Muscle layer of colon (tissue), 2 donors: ENCODE results near the gene GAREM1.
"Not testable (repeated sequence)": the region's sequence is repeated elsewhere in the genome, so short reads cannot be mapped to it uniquely, and the experiment has no call there.

Experiments used
- H3K27ac ChIP-seq: one replicate; pipeline ENCODE4 v1.7.0; 2013; ENCODE audit warnings: low read depth, mild to moderate bottlenecking, low read length, moderate library complexity
- H3K27me3 ChIP-seq, 2 donors: one replicate each; pipeline ENCODE4 v1.7.0; 2013; ENCODE audit warnings: low read length in 2 of 2, mild to moderate bottlenecking in 2 of 2; ENCODE audit not compliant: insufficient read depth in 2 of 2, control insufficient read depth in 1 of 2
- H3K36me3 ChIP-seq: one replicate; pipeline ENCODE4 v1.7.0; 2013; ENCODE audit warnings: mild to moderate bottlenecking, low read length; ENCODE audit not compliant: insufficient read depth
- H3K4me1 ChIP-seq: one replicate; pipeline ENCODE4 v1.7.0; 2013; ENCODE audit warnings: mild to moderate bottlenecking, low read length; ENCODE audit not compliant: insufficient read depth
- H3K4me3 ChIP-seq, 2 donors: one replicate each; pipeline ENCODE4 v1.7.0; 2013; ENCODE audit warnings: low read length in 2 of 2, low read depth in 1 of 2, mild to moderate bottlenecking in 1 of 2, moderate library complexity in 1 of 2
- H3K9ac ChIP-seq: one replicate; pipeline ENCODE4 v1.7.0; 2013; ENCODE audit warnings: low read length
- H3K9me3 ChIP-seq: one replicate; pipeline ENCODE4 v1.7.0; 2013; ENCODE audit warnings: mild to moderate bottlenecking, low read length
- donor health status: abdominal sarcoma.
- donor health status: Adenocarcinoma of cecum.

GAREM1 gene

DNA sequence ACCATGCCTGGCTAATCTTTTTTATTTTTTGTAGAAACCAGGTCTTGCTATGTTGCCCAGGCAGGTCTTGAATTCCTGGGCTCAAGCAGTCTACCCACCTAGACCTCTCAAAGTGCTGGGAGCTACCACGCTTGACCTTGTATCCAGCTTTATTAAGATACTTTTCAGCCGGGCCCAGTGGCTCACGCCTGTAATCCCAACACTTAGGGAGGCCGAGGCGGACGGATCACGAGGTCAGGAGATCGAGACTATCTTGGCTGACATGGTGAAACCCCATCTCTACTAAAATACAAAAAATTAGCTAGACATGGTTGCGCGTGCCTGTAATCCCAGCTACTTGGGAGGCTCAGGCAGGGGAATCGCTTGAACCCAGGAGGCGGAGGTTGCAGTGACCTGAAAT lies 4.4 kb upstream of the GAREM1 start:
- not testable (repeated sequence) for H3K4me1 ChIP-seq, H3K4me3 ChIP-seq, H3K27me3 ChIP-seq, H3K9me3 ChIP-seq, H3K27ac ChIP-seq, H3K9ac ChIP-seq, H3K36me3 ChIP-seq

DNA sequence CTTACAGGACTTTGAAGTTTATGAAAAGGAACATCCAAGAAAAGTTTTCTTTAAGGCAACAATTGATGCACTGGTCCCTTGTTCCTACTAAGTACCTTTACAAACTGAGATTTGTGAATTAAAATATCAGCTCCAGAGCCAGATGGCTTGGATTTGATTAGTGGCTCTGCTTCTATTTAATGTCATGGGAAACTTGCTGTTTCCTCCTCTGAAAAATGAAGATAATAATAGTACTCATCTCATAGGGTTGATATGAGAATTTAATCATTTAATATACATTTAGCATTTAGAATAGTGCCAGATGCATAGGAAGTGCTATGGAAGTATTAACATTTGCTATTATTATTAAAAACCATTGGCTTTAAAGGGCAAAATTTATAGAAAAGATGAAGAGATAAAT lies 2.6 kb upstream of the GAREM1 start:
- Histone ChIP-seq H3K4me3 (no peak overlapping the region), H3K9me3 (no peaks in the 10 kb centered on the region), H3K9ac (no peak overlapping the region), H3K27ac (no peak overlapping the region), H3K36me3 (no peaks in the 10 kb centered on the region), H3K4me1 (peaks cover 10% of the 10 kb centered on the region), H3K27me3 (no peaks in the 10 kb centered on the region)

DNA sequence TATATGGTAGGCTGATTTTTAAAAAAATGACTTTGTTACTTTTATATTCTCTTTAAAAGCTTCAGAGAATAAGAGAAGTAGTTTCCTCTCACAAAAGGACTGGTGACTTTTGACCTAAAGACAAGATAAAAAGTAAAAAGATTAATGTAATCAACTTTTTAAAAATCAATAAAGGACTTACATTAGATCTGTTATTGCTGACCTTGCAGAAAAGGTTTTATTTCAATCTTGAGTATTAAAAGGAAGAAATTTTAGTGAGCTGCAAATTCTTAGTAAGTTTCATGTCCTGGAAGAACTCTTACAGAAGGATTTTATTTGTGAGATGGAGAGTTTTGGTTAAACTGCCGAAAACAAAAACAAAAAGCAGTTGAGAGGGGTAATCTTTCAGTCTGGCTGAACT lies 2.2 kb upstream of the GAREM1 start:
- no peaks in the 10 kb centered on the region for H3K27me3 ChIP-seq
- H3K9me3 ChIP-seq: no peaks in the 10 kb centered on the region
- no peak overlapping the region for H3K27ac ChIP-seq
- no peak overlapping the region for H3K4me3 ChIP-seq
- H3K4me1 ChIP-seq: peaks cover 11% of the 10 kb centered on the region
- no peaks in the 10 kb centered on the region for H3K36me3 ChIP-seq
- H3K9ac ChIP-seq: no peak overlapping the region

DNA sequence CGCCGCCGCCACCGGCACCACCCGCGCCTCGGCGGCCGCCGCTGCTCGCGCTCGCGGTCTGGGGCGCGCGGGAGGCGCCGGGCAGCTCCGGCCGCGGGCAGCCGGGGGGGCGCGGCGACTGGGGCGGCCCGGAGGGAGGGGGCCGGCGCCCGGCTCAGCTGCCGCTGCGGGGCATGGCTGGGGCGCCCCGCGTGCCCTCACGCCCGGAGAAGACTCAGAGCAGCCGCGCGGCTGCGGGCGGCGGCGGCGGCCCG lies 295 bp downstream of the GAREM1 start:
- Histone ChIP-seq H3K27me3 (no peaks in the 10 kb centered on the region), H3K9me3 (no peaks in the 10 kb centered on the region), H3K9ac (no peak overlapping the region), H3K27ac (peak overlapping the region; percentile 84), H3K36me3 (no peaks in the 10 kb centered on the region), H3K4me1 (peaks cover 11% of the 10 kb centered on the region), H3K4me3 (peak overlapping the region; percentile 58 to 63)

DNA sequence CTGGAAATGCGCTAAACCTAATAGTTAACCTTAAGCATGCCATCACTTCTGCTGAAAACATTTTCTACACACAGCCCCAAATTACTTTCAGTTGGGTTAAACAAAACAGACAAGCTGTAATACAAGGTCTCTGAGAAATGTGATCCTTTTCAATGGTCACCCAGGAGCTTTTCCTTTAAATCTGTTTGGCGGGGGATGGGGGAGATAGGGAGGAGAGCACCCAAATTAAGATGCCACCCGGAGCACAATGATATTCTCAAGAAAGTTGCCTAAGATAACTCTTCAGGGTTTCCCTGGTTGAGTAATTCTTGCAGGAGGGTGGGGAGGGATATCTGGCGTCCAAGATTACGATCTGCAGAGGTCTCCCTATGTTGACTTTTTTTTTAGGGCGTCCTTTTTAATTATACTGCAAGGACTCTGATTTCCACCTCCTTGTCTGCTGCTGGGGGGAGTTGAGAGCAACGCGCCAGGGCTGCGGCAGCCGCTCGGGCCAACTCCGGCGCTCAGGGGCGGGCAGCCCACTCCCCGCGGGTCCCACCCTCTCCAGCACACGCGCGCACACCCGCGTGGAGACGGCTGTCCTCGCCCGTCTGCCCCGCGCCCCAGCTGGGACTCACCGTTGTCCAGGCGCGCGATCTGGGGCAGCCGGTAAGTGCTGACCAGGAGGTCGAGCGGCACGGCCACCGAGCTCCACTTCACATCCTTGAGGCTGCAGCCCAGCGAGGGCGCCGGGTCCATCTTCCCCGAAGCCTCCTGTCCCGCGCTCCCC lies 807 bp downstream of the GAREM1 start:
- peak overlapping the region; percentile 58 to 63 for H3K4me3 ChIP-seq
- no peaks in the 10 kb centered on the region for H3K27me3 ChIP-seq
- peaks cover 11% of the 10 kb centered on the region for H3K4me1 ChIP-seq
- no peaks in the 10 kb centered on the region for H3K36me3 ChIP-seq
- H3K27ac ChIP-seq: peak overlapping the region; percentile 84
- H3K9ac ChIP-seq: peak overlapping the region; percentile 41
- no peaks in the 10 kb centered on the region for H3K9me3 ChIP-seq

DNA sequence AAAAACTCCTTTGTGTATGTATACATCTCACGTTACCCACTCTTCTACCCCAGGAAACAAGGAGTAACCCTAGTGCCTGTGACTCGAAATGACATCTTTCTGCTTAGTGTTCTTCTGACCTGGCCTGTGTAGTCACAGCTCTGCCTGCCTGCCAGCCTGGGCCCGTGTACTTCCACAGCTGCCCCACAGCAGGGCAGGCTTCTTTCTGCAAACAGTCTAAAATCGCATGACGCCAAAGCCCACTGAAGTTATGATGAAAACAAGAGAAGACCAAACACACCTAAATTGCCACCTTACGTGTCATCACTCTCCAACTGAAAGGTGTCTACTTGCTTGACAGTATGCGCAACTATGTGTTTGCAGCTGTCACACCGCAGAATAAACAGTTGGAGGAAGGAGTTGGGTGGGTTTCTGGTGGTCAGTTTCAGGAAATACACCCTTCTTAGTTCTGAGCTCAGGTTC lies 1.5 kb downstream of the GAREM1 start:
- Histone ChIP-seq H3K36me3 (no peaks in the 10 kb centered on the region), H3K4me3 (peak overlapping the region; percentile 58 to 63), H3K9me3 (no peaks in the 10 kb centered on the region), H3K27ac (peak overlapping the region; percentile 84), H3K4me1 (peaks cover 11% of the 10 kb centered on the region), H3K27me3 (no peaks in the 10 kb centered on the region), H3K9ac (peak overlapping the region; percentile 41)

DNA sequence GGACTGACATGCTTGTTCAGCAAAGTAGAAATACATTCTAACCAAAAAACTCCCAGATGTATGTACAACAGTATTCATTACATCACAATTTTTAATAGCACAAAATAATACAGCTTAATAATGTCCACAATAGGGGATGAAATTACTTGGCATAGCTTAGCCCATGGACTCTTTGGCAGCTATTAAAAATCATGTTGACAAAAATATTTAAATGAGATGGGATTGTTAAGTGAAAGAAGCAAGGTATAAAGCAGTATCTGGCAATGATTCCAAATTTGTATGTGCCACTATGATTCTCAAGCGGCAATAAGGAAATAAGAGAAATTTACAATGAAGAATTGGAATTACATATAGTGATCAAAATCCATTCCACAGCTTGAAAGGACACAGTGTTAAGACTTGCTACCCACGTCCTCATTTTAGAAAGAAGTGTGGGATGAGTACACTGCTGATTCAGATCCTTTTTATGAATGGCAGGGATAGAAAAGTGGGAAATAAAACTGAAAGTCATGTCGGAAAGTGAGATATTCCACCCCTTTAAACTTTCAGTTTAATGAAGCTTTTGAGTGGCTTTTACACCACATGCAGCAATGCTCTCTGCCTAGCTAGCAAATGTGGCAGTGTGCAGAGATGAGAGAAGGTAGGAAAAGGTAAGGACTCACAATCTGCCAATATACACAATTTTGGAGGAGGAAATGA lies 2.4 kb downstream of the GAREM1 start:
- H3K36me3 ChIP-seq: no peaks in the 10 kb centered on the region
- no peak overlapping the region for H3K9ac ChIP-seq
- H3K27ac ChIP-seq: no peak overlapping the region
- peak overlapping the region in 1 of 2 donors; percentile 63 for H3K4me3 ChIP-seq
- H3K9me3 ChIP-seq: no peaks in the 10 kb centered on the region
- H3K27me3 ChIP-seq: no peaks in the 10 kb centered on the region
- H3K4me1 ChIP-seq: peaks cover 11% of the 10 kb centered on the region

DNA sequence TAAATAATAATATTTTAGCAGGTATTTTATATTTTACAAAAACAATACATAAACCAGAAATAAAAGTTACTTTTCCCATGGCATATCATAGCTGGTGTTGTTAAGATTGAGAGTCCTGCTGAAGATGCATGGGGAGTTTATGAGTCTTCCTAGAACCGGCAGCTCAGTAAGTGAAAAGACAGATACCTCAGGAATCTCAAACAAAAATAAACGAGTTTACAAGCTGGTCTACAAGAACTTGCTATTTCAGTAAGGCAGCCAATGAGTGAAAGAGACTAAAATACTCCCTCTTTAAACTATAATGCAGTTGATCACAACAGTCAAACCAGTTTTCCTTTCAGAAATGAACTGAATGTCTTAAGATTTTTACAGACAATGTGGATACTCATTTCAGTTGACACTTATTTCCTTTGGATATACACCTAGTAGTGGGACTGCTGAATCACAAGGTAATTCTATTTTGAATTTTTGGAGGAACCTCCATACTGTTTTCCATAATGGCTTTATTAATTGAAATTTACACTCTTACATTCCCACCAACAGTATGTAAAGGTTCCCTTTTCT lies 8.9 kb downstream of the GAREM1 start:
- Histone ChIP-seq H3K4me1 (peaks cover 7% of the 10 kb centered on the region), H3K27ac (no peak overlapping the region), H3K4me3 (no peak overlapping the region), H3K36me3 (no peaks in the 10 kb centered on the region), H3K9ac (no peak overlapping the region), H3K27me3 (no peaks in the 10 kb centered on the region), H3K9me3 (no peaks in the 10 kb centered on the region)

DNA sequence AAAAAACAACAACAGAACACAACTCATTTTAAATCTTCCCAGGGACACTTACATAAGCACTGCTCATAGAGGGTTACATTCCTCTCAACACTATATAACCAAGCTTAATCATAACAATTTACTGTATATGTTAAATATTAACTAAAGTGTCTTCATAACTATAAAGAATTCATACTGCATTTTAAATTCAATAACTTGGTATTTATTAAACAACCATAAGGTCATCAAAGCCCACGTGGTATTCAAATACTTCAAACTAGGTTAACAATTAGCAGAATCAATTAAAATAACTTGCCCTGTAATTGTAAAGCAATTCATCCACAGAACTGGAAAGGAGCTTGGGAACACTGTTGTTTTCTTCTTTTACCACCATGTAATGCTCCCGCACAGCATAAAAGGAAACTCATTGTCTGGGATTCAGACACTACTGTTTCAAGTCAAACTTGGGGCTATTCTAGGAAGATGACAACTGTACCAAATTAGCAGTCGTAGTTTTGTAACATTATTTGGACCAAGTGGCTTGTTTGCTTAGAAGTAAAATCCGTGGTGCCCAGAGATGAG lies 10.4 kb downstream of the GAREM1 start:
- H3K27me3 ChIP-seq: no peaks in the 10 kb centered on the region
- no peak overlapping the region for H3K27ac ChIP-seq
- H3K9ac ChIP-seq: no peak overlapping the region
- H3K9me3 ChIP-seq: no peaks in the 10 kb centered on the region
- H3K4me1 ChIP-seq: peaks cover 12% of the 10 kb centered on the region
- H3K4me3 ChIP-seq: no peak overlapping the region
- no peaks in the 10 kb centered on the region for H3K36me3 ChIP-seq

DNA sequence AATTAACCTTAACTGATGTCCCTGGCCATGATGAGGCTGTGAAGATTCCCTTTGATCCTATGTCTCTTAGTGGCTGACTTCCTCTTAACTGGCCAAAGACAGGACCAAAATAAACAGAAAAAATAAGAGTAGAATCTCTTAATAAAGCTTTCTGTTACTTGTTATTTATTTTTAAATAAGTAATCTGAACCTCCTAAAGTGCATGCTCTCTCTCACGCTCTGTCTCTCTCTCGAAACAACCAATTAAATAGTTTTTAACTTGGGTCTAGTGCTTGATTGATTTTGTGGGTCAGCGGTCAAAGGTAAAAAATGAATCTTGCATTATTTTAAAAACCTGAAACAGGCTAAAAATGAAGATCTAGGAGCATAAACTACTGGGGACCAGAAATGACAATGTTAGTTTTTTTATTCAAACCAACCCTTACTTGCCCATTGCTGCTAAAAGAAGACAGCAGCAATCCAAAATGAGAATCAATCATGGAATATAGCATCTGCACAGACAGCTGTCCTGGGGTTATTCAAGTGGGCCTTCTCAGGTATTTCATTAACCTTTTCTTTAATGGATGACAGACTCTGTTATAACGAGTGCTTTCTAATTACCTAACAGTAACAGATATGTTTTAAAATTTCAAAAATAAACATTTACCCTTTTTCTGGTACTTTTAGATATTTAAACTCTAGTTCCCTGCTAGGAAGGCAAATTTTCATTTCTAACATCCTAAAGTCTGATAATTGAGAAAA lies 11.2 kb downstream of the GAREM1 start:
- Histone ChIP-seq H3K9me3 (no peaks in the 10 kb centered on the region), H3K27ac (no peak overlapping the region), H3K36me3 (no peaks in the 10 kb centered on the region), H3K9ac (no peak overlapping the region), H3K27me3 (no peaks in the 10 kb centered on the region), H3K4me1 (peaks cover 19% of the 10 kb centered on the region), H3K4me3 (no peak overlapping the region)

DNA sequence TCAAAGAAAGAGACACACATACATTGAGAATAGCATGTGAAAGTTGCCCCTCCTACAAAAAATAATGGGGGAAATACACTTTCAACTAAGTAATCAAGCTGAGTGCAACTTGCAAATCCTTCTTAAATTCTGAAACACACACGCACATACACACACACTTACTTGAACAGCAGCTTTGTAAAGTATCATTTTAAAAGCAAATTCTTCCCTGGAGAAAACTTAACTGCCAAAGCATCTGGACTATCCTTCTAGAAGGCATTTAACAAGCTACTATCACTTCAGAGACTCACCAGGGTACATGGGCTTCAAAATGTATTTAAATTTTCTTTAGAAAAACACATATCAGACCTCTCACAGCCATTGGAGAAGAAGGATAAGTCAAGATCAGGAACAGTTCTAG lies 15.3 kb downstream of the GAREM1 start:
- Histone ChIP-seq H3K9ac (no peak overlapping the region), H3K36me3 (no peaks in the 10 kb centered on the region), H3K4me1 (peaks cover 21% of the 10 kb centered on the region), H3K9me3 (no peaks in the 10 kb centered on the region), H3K4me3 (no peak overlapping the region), H3K27ac (no peak overlapping the region), H3K27me3 (no peaks in the 10 kb centered on the region)
